ENCODE measurements around the gene ETS2. TPM values are rescaled to one million over a fixed set of nuclear protein-coding genes. Genes with fewer than 3 reads are reported as not detected.

The ETS2 gene
- polyA plus RNA-seq, 3 donors: 54.2 to 150 (median 59.5) TPM

DNA sequence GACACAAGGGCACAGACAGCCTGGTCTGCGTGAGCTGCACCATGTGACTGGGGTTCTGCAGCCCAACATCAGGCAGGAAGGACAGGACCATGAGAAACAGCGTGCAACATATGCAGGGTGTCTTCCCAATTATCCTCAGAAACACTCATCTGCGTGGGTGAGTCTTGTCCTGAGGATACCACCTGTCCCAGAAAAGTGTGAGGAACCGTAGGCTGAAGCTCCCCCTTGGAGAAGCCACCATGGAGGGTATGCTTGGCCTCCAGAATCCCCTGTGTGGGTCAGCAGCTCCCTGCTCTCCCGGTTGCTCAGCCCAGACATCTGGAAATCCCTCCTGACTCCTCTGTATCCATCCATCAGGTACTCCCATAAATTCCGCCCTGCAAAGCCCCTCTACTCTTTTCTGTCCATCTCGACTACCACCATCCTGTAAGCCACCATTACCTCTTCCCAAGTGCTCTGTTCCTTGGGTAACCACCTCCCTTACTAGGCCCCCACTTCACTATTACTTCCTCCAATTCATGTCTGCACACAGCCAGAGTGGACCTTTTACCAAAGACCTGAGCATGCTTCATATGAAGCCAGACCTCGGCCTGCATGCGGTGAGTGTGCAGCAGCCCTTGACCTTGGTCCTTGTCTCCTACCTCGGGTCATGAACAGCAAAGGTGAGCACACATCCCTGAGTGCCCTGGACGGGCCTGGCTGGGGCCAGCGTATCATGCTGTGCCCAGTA, 33.0 kb downstream of the ETS2 start:
- 86% methylated on average over 12 of the region's 12 CpGs for WGBS (ENCODE audit: insufficient coverage)
- Mint-ChIP-seq H3K4me3 (no peak overlapping the region), H3K4me1 (peaks cover 12% of the 10 kb centered on the region), H3K36me3 (no peaks in the 10 kb centered on the region), H3K27me3 (ENCODE audit: low read depth in 3 of 3) (peaks cover 0 to 2% (median 0%) of the 10 kb centered on the region in 3 donors), H3K9me3 (no peaks in the 10 kb centered on the region), H3K27ac (peak overlapping the region in 2 of 7 donors; percentile 33 to 71)
- no peak for DNase-seq
- no peaks in the 10 kb centered on the region for H3K79me2 ChIP-seq (ENCODE audit: insufficient read depth, low read length)
- intact Hi-C loops (cut with micrococcal nuclease): loop anchor here (10.0 kb wide), 2 partner anchors 176 to 256 kb away; no protein-coding TSS in a partner anchor
- no peaks in the 10 kb centered on the region for H3K9me3 ChIP-seq (replicated peaks in 1 of 2; ENCODE audit: control insufficient read depth in 1 of 2, insufficient read depth in 1 of 2, low read length in 2 of 2)
- no peaks in the 10 kb centered on the region for H3K36me3 ChIP-seq (replicated peaks in 1 of 2; ENCODE audit: control insufficient read depth in 1 of 2, insufficient read depth in 2 of 2, low read length in 2 of 2)
- H3K4me3 ChIP-seq (replicated peaks in 1 of 3; ENCODE audit: low read depth in 2 of 3, low read length in 3 of 3): no peak overlapping the region
- no peaks in the 10 kb centered on the region for H4K20me1 ChIP-seq (ENCODE audit: insufficient read depth, low read length)
- peaks cover 0 to 5% of the 10 kb centered on the region in 2 donors for H3K4me1 ChIP-seq (ENCODE audit: control insufficient read depth in 1 of 2, insufficient read depth in 2 of 2, low read length in 2 of 2)
- no peak overlapping the region for H3K4me2 ChIP-seq (replicated peaks; ENCODE audit: extremely low read depth, low read length, poor library complexity, severe bottlenecking)
- no peak overlapping the region for H2AFZ ChIP-seq (ENCODE audit: insufficient read depth, low read depth, low read length, poor library complexity, severe bottlenecking)
- no peak for TF ChIP-seq CTCF (IDR thresholded peaks at IDR 0.05)
- H3K27me3 ChIP-seq (ENCODE audit: control insufficient read depth in 2 of 2, insufficient read depth in 2 of 2, low read length in 2 of 2): no peaks in the 10 kb centered on the region
- no peak overlapping the region for H3K27ac ChIP-seq (ENCODE audit: low read depth in 1 of 2, low read length in 2 of 2)
- H3K9ac ChIP-seq (ENCODE audit: insufficient read depth, low read length, poor library complexity, severe bottlenecking): no peak overlapping the region

- peak; percentile 30 to 86 (median 47) for DNase-seq
- Histone ChIP-seq H3K4me2 (replicated peaks; ENCODE audit: extremely low read depth, low read length, poor library complexity, severe bottlenecking) (no peak overlapping the region), H3K9me3 (replicated peaks in 1 of 2; ENCODE audit: control insufficient read depth in 1 of 2, insufficient read depth in 1 of 2, low read length in 2 of 2) (no peaks in the 10 kb centered on the region), H3K4me3 (replicated peaks in 1 of 3; ENCODE audit: low read depth in 2 of 3, low read length in 3 of 3) (no peak overlapping the region), H3K9ac (ENCODE audit: insufficient read depth, low read length, poor library complexity, severe bottlenecking) (no peak overlapping the region), H3K4me1 (ENCODE audit: control insufficient read depth in 1 of 2, insufficient read depth in 2 of 2, low read length in 2 of 2) (peaks cover 0 to 5% of the 10 kb centered on the region in 2 donors), H3K79me2 (ENCODE audit: insufficient read depth, low read length) (no peaks in the 10 kb centered on the region), H2AFZ (ENCODE audit: insufficient read depth, low read depth, low read length, poor library complexity, severe bottlenecking) (no peak overlapping the region), H3K27ac (ENCODE audit: low read depth in 1 of 2, low read length in 2 of 2) (peak overlapping the region in 1 of 2 donors; percentile 3), H4K20me1 (ENCODE audit: insufficient read depth, low read length) (no peaks in the 10 kb centered on the region), H3K36me3 (replicated peaks in 1 of 2; ENCODE audit: control insufficient read depth in 1 of 2, insufficient read depth in 2 of 2, low read length in 2 of 2) (no peaks in the 10 kb centered on the region), H3K27me3 (ENCODE audit: control insufficient read depth in 2 of 2, insufficient read depth in 2 of 2, low read length in 2 of 2) (no peaks in the 10 kb centered on the region)
- Mint-ChIP-seq H3K4me1 (peaks cover 12% of the 10 kb centered on the region), H3K27ac (peak overlapping the region in 3 of 7 donors; percentile 66 to 85 (median 72)), H3K4me3 (no peak overlapping the region), H3K36me3 (no peaks in the 10 kb centered on the region), H3K9me3 (peaks cover 0 to 2% (median 0%) of the 10 kb centered on the region in 7 donors), H3K27me3 (ENCODE audit: low read depth in 3 of 3) (peaks cover 0 to 2% (median 0%) of the 10 kb centered on the region in 3 donors)
- no peak for TF ChIP-seq CTCF (IDR thresholded peaks at IDR 0.05)
- intact Hi-C loops (cut with micrococcal nuclease): loop anchor here (10.0 kb wide), 2 partner anchors 175 to 255 kb away; no protein-coding TSS in a partner anchor
- 77% methylated on average over 3 of the region's 9 CpGs for WGBS (ENCODE audit: insufficient coverage)
Measured at GRCh38 chr21:38839328-38840286, 33.9 kb downstream of the ETS2 start.
